HEK293 (cell line): ENCODE data around the gene PACRG.

Experiments
- KLF16 ChIP-seq: fragments of 450-650 bp; formaldehyde crosslinking; IDR thresholded peaks from 2 replicates; pipeline ENCODE4 v1.5.1; 2017; ENCODE audit warnings: missing biosample characterization, missing genetic modification characterization
- YY1 ChIP-seq: fragments of 450-650 bp; formaldehyde crosslinking; IDR thresholded peaks from 2 replicates; pipeline ENCODE4 v1.5.1; 2018; ENCODE audit warnings: missing biosample characterization, missing genetic modification characterization
- ZNF19 ChIP-seq: fragments of 450-650 bp; formaldehyde crosslinking; IDR thresholded peaks from 2 replicates; pipeline ENCODE4; 2016; ENCODE audit warnings: missing biosample characterization, missing genetic modification characterization, low read depth
- ZNF335 ChIP-seq: fragments of 450-650 bp; formaldehyde crosslinking; conservative IDR thresholded peaks from 2 replicates; pipeline ENCODE4 v1.5.1; 2016; ENCODE audit warnings: missing biosample characterization, missing genetic modification characterization
- ZNF350 ChIP-seq: fragments of 450-650 bp; formaldehyde crosslinking; IDR thresholded peaks from 2 replicates; pipeline ENCODE4 v1.5.0; 2017; ENCODE audit warnings: missing biosample characterization, mild to moderate bottlenecking, missing genetic modification characterization
- ZNF558 ChIP-seq: fragments of 450-650 bp; formaldehyde crosslinking; IDR thresholded peaks from 2 replicates; pipeline ENCODE4 v1.5.1; 2016; ENCODE audit warnings: missing biosample characterization, missing genetic modification characterization
- ZNF670 ChIP-seq: fragments of 450-650 bp; formaldehyde crosslinking; IDR thresholded peaks from 2 replicates; pipeline ENCODE4 v1.5.1; 2016; ENCODE audit warnings: missing biosample characterization, missing genetic modification characterization, low read depth
- TF ChIP-seq, protein P1 (sequence below): fragments of 450-650 bp; formaldehyde crosslinking; IDR thresholded peaks from 2 replicates; pipeline ENCODE4 v1.5.1; 2016; ENCODE audit warnings: missing biosample characterization, missing genetic modification characterization
- TF ChIP-seq, protein P2 (sequence below): fragments of 450-650 bp; formaldehyde crosslinking; IDR thresholded peaks from 2 replicates; pipeline ENCODE4 v1.5.1; 2016; ENCODE audit warnings: missing biosample characterization, missing genetic modification characterization
- TF ChIP-seq, protein P3 (sequence below): fragments of 450-650 bp; formaldehyde crosslinking; conservative IDR thresholded peaks from 2 replicates; pipeline ENCODE4 v1.5.1; 2016; ENCODE audit warnings: low read depth, missing biosample characterization, missing genetic modification characterization
- TF ChIP-seq, protein P4 (sequence below): fragments of 450-650 bp; formaldehyde crosslinking; IDR thresholded peaks from 2 replicates; pipeline ENCODE4 v1.5.1; 2016; ENCODE audit warnings: missing biosample characterization, missing genetic modification characterization

DNA sequence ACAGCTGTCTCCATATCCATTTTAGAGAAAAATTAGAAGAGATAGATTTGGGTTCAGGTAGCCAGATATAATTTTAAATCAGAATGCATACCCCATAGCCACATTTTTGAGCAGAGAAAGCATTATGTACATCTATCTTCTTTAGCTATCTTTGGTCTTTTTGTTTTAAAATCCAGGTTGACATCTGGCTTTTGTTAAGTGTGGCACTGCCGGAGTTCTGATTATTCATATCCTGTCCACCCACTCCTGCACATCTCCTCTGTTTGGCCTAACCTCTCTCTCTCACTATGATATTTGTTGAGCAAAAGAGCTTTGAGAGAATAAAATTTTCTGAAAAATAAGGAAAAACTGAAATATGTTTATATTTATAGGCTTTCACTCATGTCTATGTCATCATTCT, 189.7 kb downstream of the PACRG start:
- TF ChIP-seq, protein P1, sequence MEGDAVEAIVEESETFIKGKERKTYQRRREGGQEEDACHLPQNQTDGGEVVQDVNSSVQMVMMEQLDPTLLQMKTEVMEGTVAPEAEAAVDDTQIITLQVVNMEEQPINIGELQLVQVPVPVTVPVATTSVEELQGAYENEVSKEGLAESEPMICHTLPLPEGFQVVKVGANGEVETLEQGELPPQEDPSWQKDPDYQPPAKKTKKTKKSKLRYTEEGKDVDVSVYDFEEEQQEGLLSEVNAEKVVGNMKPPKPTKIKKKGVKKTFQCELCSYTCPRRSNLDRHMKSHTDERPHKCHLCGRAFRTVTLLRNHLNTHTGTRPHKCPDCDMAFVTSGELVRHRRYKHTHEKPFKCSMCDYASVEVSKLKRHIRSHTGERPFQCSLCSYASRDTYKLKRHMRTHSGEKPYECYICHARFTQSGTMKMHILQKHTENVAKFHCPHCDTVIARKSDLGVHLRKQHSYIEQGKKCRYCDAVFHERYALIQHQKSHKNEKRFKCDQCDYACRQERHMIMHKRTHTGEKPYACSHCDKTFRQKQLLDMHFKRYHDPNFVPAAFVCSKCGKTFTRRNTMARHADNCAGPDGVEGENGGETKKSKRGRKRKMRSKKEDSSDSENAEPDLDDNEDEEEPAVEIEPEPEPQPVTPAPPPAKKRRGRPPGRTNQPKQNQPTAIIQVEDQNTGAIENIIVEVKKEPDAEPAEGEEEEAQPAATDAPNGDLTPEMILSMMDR (tag by site-specific recombination): no peak
- TF ChIP-seq KLF16 (tag by site-specific recombination) (no peak), ZNF19 (no peak), ZNF670 (no peak), ZNF350 (no peak), ZNF558 (tag by site-specific recombination) (no peak), YY1 (tag by site-specific recombination) (no peak), ZNF335 (tag by site-specific recombination) (no peak)
- TF ChIP-seq, protein P2, sequence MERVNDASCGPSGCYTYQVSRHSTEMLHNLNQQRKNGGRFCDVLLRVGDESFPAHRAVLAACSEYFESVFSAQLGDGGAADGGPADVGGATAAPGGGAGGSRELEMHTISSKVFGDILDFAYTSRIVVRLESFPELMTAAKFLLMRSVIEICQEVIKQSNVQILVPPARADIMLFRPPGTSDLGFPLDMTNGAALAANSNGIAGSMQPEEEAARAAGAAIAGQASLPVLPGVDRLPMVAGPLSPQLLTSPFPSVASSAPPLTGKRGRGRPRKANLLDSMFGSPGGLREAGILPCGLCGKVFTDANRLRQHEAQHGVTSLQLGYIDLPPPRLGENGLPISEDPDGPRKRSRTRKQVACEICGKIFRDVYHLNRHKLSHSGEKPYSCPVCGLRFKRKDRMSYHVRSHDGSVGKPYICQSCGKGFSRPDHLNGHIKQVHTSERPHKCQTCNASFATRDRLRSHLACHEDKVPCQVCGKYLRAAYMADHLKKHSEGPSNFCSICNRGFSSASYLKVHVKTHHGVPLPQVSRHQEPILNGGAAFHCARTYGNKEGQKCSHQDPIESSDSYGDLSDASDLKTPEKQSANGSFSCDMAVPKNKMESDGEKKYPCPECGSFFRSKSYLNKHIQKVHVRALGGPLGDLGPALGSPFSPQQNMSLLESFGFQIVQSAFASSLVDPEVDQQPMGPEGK: no peak
- TF ChIP-seq, protein P3, sequence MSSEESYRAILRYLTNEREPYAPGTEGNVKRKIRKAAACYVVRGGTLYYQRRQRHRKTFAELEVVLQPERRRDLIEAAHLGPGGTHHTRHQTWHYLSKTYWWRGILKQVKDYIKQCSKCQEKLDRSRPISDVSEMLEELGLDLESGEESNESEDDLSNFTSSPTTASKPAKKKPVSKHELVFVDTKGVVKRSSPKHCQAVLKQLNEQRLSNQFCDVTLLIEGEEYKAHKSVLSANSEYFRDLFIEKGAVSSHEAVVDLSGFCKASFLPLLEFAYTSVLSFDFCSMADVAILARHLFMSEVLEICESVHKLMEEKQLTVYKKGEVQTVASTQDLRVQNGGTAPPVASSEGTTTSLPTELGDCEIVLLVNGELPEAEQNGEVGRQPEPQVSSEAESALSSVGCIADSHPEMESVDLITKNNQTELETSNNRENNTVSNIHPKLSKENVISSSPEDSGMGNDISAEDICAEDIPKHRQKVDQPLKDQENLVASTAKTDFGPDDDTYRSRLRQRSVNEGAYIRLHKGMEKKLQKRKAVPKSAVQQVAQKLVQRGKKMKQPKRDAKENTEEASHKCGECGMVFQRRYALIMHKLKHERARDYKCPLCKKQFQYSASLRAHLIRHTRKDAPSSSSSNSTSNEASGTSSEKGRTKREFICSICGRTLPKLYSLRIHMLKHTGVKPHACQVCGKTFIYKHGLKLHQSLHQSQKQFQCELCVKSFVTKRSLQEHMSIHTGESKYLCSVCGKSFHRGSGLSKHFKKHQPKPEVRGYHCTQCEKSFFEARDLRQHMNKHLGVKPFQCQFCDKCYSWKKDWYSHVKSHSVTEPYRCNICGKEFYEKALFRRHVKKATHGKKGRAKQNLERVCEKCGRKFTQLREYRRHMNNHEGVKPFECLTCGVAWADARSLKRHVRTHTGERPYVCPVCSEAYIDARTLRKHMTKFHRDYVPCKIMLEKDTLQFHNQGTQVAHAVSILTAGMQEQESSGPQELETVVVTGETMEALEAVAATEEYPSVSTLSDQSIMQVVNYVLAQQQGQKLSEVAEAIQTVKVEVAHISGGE (tag by site-specific recombination): no peak
- TF ChIP-seq, protein P4, sequence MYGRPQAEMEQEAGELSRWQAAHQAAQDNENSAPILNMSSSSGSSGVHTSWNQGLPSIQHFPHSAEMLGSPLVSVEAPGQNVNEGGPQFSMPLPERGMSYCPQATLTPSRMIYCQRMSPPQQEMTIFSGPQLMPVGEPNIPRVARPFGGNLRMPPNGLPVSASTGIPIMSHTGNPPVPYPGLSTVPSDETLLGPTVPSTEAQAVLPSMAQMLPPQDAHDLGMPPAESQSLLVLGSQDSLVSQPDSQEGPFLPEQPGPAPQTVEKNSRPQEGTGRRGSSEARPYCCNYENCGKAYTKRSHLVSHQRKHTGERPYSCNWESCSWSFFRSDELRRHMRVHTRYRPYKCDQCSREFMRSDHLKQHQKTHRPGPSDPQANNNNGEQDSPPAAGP (tag by site-specific recombination): no peak
